Small intestine (tissue), 7 donors: ENCODE measurements around the gene SV2C. TPM values are rescaled to one million over a fixed set of nuclear protein-coding genes. Genes with fewer than 3 reads are reported as not detected.
A peak's percentile ranks its signal among the peaks of the same experiment; 100 is the strongest.
"Not testable (repeated sequence)": the region's sequence is repeated elsewhere in the genome, so short reads cannot be mapped to it uniquely, and the experiment has no call there.

Source experiments
- DNase-seq, 2 donors: peaks; one replicate each; pipeline versions ENCODE4 v3.0.0 to v3.0.0-alpha.2; 2013
- FAIRE-seq: peaks from 2 replicates; lab custom pipeline; 2012; peaks lifted over from hg19 to GRCh38; lab: Jason Lieb, UNC
- H3K27ac ChIP-seq, 3 donors: one replicate each; pipeline ENCODE4 v1.5.1; 2013; ENCODE audit warnings: low read length in 2 of 3, mild to moderate bottlenecking in 2 of 3, control low read depth in 1 of 3, inconsistent platforms in 1 of 3, low read depth in 1 of 3, moderate library complexity in 1 of 3
- H3K27me3 ChIP-seq, 3 donors: one replicate each; pipeline ENCODE4 v1.6.1; 2013; ENCODE audit warnings: low read length in 3 of 3, inconsistent platforms in 1 of 3; ENCODE audit not compliant: control insufficient read depth in 3 of 3, insufficient read depth in 3 of 3
- H3K36me3 ChIP-seq, 3 donors: one replicate each; pipeline ENCODE4 v1.6.1; 2013; ENCODE audit warnings: low read length in 3 of 3, inconsistent platforms in 1 of 3, low read depth in 1 of 3, mild to moderate bottlenecking in 1 of 3, moderate library complexity in 1 of 3; ENCODE audit not compliant: control insufficient read depth in 3 of 3, insufficient read depth in 2 of 3
- H3K4me1 ChIP-seq, 3 donors: one replicate each; pipeline ENCODE4 v1.6.1; 2013; ENCODE audit warnings: low read length in 2 of 3, inconsistent platforms in 1 of 3, low read depth in 1 of 3, mild to moderate bottlenecking in 1 of 3, moderate library complexity in 1 of 3; ENCODE audit not compliant: control insufficient read depth in 3 of 3, insufficient read depth in 2 of 3
- H3K4me3 ChIP-seq, 3 donors: one replicate each; pipeline ENCODE4 v1.5.1; 2013; ENCODE audit warnings: low read length in 3 of 3, control low read depth in 1 of 3, inconsistent platforms in 1 of 3, low read depth in 1 of 3, mild to moderate bottlenecking in 1 of 3, moderate library complexity in 1 of 3
- H3K9me3 ChIP-seq, 2 donors: one replicate each; pipeline ENCODE4 v1.6.1; 2013; ENCODE audit warnings: low read depth in 1 of 2, low read length in 1 of 2; ENCODE audit not compliant: control insufficient read depth in 2 of 2, insufficient read depth in 1 of 2
- WGBS, 3 donors: extraction: QIAGEN DNeasy Blood & Tissue Kit; methylation state at CpG; one replicate each; pipeline ENCODE4 v1.1.7; 2013; 5-methylcytosine and 5-hydroxymethylcytosine counted together
- polyA plus RNA-seq, 4 donors: library from polyadenylated mRNA; stranded (reverse) in 3 of 4; unstranded in 1 of 4; fragments of 200-250 nt in 3 of 4; fragments of 120-200 nt in 1 of 4; gene quantifications; one replicate each; pipeline versions ENCODE4 v1.2.1 to v1.2.3, GENCODE V29; 2013
- donor health status: healthy with polysubstance abuse.
- donor health status: control.
- donor health status: control.
- donor health status: Bipolar disorder and iron deficiency.
- donor health status: healthy.

SV2C gene
- polyA plus RNA-seq, 4 donors = 0.03 to 1.6 TPM; not detected in 2

DNA sequence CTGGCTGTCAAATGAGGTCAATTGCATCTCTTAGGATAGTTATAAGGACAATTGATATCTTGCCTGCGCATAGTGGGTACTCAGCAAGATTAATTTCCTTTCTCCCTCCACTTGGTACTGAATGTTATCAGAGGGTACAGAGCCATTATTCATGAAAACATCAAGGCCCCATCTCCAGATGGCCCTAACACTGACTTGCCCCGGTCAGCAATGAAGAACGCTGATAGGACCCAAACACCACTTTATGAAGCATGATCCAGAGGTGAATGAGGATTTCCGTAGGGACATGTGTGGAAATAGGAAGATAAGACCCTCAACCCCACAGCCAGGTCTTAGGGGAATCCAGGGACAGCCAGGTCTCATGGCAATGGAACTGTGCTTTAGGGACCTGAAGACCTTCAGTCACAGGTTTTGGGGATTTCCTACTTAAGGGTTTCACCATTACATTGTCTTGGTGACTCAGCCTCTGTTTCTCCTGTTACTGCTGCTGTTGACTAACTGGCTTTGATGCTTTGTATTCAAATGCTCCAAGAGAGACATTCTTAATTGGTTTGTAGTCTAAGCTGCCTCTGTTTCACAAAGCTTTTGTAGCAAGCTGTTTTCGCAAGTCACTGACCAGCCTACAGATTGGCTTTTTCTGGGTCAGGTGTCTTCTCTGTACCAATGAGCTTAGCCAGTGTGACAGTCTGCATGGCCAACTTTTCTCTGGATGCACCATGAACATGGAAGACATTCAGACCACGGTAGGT is 284.6 kb downstream of the SV2C start:
- FAIRE-seq = no peak

DNA sequence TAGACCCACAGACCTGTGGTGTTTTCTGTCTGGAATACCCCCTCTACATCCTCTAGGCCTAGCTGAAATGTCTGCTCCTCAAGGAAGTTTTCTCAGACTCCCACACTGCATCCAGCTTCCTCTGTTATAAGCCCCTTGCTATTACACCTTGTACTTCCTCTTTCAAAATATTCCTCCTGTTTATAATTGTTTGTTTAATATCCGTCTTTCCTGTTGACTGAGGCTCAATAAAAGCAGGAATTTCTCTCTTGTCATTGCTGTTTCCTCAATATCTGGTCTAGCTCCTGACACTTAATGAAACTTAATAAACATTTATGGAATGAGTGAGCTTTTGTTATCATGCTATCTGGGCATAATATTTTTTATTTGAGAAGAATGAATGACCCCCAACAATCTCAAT is 285.8 kb downstream of the SV2C start:
- Histone ChIP-seq H3K4me3 (no peak overlapping the region), H3K36me3 (no peaks in the 10 kb centered on the region), H3K27ac (no peak overlapping the region), H3K4me1 (peaks cover 0 to 7% (median 7%) of the 10 kb centered on the region in 3 donors), H3K27me3 (no peaks in the 10 kb centered on the region), H3K9me3 (no peaks in the 10 kb centered on the region)
- 16 to 46% (median 45%) methylated on average over 1 of the region's 1 CpG for WGBS, 3 donors
- FAIRE-seq (no peak), DNase-seq (no peak)

More for the DNA sequence above, 284.6 kb downstream of the SV2C start:
- no peaks in the 10 kb centered on the region for H3K9me3 ChIP-seq
- H3K4me3 ChIP-seq = no peak overlapping the region
- H3K27ac ChIP-seq = no peak overlapping the region
- WGBS, 3 donors = 95 to 97% (median 95%) methylated on average over 6 of the region's 6 CpGs
- DNase-seq = no peak
- peaks cover 0 to 7% (median 6%) of the 10 kb centered on the region in 3 donors for H3K4me1 ChIP-seq
- H3K36me3 ChIP-seq = no peaks in the 10 kb centered on the region
- no peaks in the 10 kb centered on the region for H3K27me3 ChIP-seq

DNA sequence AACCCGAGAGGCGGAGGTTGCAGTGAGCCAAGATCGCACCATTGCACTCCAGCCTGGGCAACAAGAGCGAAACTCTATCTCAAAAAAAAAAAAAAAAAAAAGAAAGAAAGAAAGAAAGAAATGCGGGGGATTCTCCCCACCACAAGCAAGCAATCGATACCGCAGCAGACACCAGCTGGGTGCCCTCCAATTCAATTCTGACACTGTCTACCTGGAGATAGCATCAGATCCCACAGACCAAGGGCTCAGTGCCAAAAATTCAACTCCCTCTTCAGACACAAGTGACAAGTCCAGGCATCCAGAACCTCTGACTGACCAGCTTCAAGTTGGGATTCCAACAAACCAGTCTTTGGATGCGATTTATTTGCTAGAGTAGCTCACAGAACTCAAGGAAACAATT is 286.5 kb downstream of the SV2C start:
- not testable (repeated sequence) for H3K36me3 ChIP-seq, H3K27ac ChIP-seq, FAIRE-seq, H3K27me3 ChIP-seq, H3K4me3 ChIP-seq, H3K9me3 ChIP-seq, H3K4me1 ChIP-seq, DNase-seq
- 71 to 95% (median 85%) methylated on average over 6 to 8 of the region's 8 CpGs for WGBS, 3 donors

DNA sequence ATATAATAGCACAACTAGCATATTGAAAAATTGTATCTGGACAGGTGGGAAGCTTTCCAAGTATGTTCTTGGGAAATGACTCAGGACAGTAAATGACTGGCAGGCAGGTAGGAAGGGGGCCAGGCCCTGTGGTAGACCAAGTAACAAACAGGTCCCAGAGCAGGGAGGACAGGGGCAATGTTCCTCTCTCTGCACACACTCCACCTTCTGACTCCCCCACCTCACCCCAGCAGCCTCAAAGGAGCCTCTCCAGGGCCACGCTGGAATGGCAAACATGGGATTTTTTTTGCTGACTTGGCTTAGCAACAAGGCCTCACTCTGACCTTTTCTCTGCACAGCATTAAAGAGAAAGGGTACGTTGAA is 288.8 kb downstream of the SV2C start:
- H3K27ac ChIP-seq = no peak overlapping the region
- no peaks in the 10 kb centered on the region for H3K9me3 ChIP-seq
- DNase-seq = no peak
- no peaks in the 10 kb centered on the region for H3K36me3 ChIP-seq
- FAIRE-seq = no peak
- 51 to 60% (median 57%) methylated on average over 2 of the region's 2 CpGs for WGBS, 3 donors
- H3K4me3 ChIP-seq = no peak overlapping the region
- no peaks in the 10 kb centered on the region for H3K27me3 ChIP-seq
- peaks cover 0 to 7% (median 7%) of the 10 kb centered on the region in 3 donors for H3K4me1 ChIP-seq

DNA sequence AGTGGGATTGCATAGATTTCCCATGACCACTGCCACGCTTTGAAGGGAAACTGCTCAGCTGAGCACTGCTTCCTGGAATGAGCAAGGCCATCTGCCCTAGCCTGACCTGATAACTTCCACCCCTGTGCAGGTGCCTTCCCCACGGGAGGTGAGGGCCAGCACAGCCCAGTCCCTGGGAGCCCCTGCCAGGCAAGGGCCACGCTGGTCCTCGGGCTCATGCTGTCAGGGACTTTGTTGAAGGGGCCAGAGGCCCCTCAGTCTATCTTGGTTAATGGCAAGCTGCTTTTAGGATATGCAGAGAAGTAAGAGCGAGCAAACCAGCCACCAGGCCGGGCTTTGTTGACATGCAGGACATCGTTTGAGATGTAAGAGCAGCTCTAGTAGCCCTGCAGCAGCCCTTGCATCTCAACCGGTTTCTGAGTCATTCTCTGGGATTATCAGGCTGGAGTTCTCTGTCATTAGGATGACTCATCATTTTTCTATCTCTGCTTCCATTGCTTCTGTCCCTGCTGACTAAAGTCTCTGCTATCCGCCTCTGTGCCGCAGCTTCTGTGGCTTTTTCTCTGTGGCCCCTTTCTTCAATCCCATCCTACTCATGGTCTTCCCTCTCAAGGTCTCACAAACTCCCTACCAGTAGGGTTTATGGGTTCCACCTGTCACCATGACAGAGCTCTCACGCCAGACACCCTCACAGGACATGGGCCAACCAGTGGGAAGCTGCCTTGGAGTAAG is 289.3 kb downstream of the SV2C start:
- Histone ChIP-seq H3K27ac (no peak overlapping the region), H3K4me3 (no peak overlapping the region), H3K9me3 (no peaks in the 10 kb centered on the region), H3K27me3 (no peaks in the 10 kb centered on the region), H3K4me1 (peaks cover 0 to 7% (median 7%) of the 10 kb centered on the region in 3 donors), H3K36me3 (no peaks in the 10 kb centered on the region)
- FAIRE-seq (no peak), DNase-seq (peak; percentile 57 to 84)
- WGBS, 3 donors = 54 to 68% (median 66%) methylated on average over 11 of the region's 11 CpGs

DNA sequence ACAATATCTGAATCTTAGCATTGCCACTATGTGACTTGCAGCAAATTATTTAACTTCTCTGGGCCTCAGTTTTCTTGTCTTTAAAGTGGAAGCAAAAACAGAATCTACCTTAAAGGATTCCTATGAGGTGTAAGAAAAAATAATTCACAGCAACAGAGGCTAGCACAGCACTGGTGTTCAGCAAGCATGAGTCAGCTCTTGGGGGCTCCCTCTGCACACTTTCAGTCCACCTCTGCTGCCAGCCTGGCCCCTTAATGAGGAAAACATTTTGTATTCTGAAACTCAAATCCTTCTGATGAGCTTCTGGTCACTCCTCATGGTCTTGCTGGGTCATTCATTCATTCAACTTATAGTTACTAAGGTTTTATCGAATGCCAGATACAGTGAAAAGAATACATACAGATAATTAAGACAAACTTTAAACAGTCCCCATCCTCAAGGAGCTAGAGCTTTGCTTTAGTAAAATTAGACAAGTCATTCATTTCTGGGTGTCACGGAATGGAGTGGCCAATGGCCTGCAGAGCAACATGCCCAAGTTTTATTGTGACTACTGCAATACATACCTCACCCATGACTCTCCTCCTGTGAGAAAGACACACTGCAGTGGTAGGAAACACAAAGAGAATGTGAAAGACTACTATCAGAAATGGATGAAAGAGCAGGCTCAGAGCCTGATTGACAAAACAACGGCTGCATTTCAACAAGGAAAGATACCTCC is 293.1 kb downstream of the SV2C start:
- no peak for FAIRE-seq
- Histone ChIP-seq H3K4me1 (peaks cover 0 to 7% (median 7%) of the 10 kb centered on the region in 3 donors), H3K9me3 (no peaks in the 10 kb centered on the region), H3K4me3 (no peak overlapping the region), H3K27me3 (no peaks in the 10 kb centered on the region), H3K27ac (no peak overlapping the region), H3K36me3 (no peaks in the 10 kb centered on the region)
- WGBS, 3 donors = 86 to 98% (median 93%) methylated on average over 3 of the region's 3 CpGs
- no peak for DNase-seq

DNA sequence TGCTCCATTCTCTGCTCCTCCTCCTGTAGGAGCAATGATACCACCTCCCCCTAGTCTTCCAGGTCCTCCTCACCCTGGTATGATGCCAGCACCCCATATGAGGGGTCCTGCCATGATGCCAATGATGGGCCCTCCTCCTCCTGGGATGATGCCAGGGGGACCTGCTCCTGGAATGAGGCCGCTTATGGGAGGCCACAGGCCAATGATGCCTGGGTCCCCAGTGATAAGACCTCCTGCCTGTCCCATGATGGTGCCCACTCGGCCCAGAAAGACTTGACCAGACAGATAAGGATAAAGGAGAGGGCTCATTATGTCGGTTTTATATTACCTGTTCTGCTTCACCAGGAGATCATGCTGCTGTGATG is 293.7 kb downstream of the SV2C start:
- WGBS, 3 donors = 79 to 87% (median 85%) methylated on average over 3 of the region's 3 CpGs
- H3K4me3 ChIP-seq = no peak overlapping the region
- no peak for DNase-seq
- H3K36me3 ChIP-seq = no peaks in the 10 kb centered on the region
- no peaks in the 10 kb centered on the region for H3K27me3 ChIP-seq
- H3K4me1 ChIP-seq = peaks cover 0 to 7% (median 7%) of the 10 kb centered on the region in 3 donors
- no peak overlapping the region for H3K27ac ChIP-seq
- no peaks in the 10 kb centered on the region for H3K9me3 ChIP-seq
- FAIRE-seq = no peak

DNA sequence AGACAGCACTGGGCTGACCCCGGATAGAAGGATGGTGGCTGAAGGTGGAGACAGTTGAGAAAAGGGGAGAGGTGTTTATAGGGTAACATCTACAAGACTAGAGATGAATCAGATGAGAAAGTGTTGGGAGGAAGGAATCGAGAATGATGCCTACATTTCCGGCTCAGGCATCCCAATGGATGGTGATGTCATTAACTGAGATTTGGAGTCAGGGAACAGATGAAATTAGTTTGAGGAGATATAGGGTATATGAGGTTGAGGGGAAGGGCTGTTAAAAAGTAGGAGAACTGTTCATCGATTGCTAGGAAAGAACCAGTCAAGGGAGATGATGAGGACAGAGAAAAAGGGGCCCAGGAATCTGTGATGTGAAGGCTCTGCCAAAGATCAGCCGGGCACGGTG is 295.2 kb downstream of the SV2C start:
- no peaks in the 10 kb centered on the region for H3K36me3 ChIP-seq
- no peaks in the 10 kb centered on the region for H3K27me3 ChIP-seq
- WGBS, 3 donors = 92 to 96% (median 95%) methylated on average over 6 of the region's 6 CpGs
- DNase-seq = no peak
- no peak overlapping the region for H3K4me3 ChIP-seq
- no peak overlapping the region for H3K27ac ChIP-seq
- H3K4me1 ChIP-seq = no peaks in the 10 kb centered on the region
- no peaks in the 10 kb centered on the region for H3K9me3 ChIP-seq
- FAIRE-seq = no peak
